AG10803 (cell line): ENCODE measurements around the gene RFX5.
A peak's percentile ranks its signal among the peaks of the same experiment; 100 is the strongest.

ENCODE experiments used
- DNase-seq: peaks from one replicate; pipeline ENCODE4 v3.0.0; 2010; ENCODE audit warnings: low read depth
- H3K4me3 ChIP-seq: 2 replicates; pipeline ENCODE4 v1.5.1; 2011; ENCODE audit warnings: mild to moderate bottlenecking, low read length, control low read depth
- CTCF ChIP-seq: conservative IDR thresholded peaks from 2 replicates; pipeline ENCODE4 v1.5.1; 2011; ENCODE audit warnings: mild to moderate bottlenecking, low read length, control low read depth, inconsistent platforms

The RFX5 gene

DNA sequence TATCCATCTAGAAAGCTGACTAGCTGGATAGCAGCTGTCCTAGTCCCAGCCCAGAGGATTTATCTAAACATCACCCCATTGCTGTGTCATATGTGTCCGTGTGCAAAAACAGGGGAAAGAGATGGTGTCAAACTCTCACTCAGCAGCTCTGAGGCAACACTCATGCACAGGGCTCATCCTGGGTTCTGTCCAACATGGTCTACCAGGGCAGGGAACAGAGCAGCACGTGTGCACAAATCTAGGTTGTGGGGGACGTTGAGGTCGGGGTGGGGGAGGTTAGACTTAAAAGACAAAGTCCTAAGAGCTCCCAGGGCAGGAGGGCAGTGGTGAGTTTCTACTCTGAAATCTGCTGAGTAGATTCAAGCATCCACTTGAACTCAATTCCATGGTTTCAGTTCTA lies 36.0 kb downstream of the RFX5 start:
- TF ChIP-seq CTCF, result no peak
- DNase-seq, result no peak
- no peak overlapping the region for H3K4me3 ChIP-seq

- no peak for TF ChIP-seq CTCF
- no peak for DNase-seq
- H3K4me3 ChIP-seq, result no peak overlapping the region
Observed at GRCh38 chr1:151309811-151310323, 37.2 kb downstream of the RFX5 start.

GRCh38 chr1:151294742-151295462 lies 52.1 kb downstream of the RFX5 start:
- DNase-seq, result no peak
- no peak overlapping the region for H3K4me3 ChIP-seq
- no peak for TF ChIP-seq CTCF

DNA sequence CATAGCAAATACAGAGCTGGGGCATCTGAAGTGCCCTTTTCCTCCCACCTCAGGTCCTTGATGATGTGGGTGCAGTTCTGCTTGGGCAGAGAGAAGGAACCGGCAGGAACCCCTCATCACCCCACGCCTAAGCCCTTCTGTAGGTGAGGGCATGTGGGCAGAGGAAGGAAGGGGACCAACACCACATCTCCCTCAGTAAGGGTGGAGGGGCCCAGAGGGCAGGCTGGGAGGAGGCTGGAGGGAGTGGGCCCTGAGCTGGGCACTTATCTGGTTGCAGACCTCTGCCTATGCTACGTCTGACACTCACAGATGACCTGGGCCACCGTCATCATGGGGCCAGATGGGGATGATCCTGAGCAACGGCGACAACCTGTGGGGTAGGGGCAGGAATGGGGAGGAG lies 54.0 kb downstream of the RFX5 start:
- no peak for DNase-seq
- no peak overlapping the region for H3K4me3 ChIP-seq
- TF ChIP-seq CTCF, result no peak

DNA sequence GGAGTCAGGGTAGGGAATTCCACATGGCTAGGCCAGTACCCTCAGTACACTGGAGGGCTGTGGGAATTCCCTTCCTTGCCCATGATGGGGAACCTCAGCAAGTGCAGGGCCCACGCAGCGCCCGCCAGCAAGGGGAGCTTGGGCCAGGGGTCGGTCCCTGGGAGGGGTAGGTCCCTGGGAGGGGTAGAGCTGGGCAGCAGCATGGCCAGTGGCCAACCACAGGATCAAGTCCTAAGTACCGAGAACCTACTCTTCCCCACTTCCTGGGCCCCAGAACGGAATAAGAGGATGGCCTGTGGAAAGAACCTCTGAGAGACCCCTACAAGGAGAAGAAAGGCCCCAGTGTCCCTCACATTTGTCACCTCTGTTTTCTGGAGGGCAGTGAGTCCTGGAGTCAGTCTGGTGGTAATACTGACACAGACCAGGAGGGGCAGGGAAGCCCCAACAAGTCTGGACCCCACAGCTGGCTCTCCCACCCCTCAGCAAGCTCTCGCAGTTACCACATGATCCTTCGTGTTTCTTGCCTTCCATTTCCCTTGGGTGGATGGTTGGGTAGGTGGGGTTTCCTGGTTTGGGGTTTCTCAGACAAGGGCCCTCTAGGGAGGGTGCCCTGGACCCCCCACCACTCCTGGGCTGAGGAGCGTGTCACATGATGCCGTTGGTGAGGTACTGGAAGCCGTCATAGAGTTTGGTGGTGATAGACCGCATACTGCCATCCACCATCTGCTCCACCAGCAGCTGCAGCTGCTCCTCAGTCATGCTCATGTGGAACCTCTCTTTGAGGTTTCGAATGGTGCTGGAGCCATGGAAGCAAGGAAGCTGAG lies 54.6 kb downstream of the RFX5 start:
- H3K4me3 ChIP-seq, result no peak overlapping the region
- TF ChIP-seq CTCF, result 0 out of 2 replicates have a peak, but pooled peaks have one; percentile 2
- no peak for DNase-seq

DNA sequence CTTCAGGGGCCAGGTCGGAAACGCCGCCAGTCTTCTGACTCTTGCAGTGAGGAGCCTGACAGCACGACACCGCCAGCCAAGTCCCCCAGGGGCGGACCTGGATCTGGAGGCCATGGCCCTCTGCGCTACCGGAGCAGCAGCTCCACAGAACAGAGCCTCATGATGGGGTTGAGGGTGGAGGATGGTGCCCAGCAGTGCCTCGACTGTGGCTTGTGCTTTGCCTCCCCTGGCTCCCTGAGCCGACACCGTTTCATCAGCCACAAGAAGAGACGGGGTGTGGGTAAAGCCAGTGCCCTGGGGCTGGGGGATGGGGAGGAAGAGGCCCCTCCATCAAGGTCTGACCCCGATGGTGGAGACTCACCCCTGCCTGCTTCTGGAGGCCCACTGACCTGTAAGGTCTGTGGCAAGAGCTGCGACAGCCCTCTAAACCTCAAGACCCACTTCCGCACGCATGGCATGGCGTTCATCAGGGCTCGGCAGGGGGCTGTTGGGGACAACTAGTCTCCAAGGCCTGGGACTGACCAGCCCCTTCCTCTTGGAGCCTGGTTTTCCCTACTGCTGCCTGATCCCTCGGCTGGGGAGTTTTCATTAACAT lies 56.2 kb downstream of the RFX5 start:
- TF ChIP-seq CTCF, result no peak
- DNase-seq, result no peak
- no peak overlapping the region for H3K4me3 ChIP-seq
